H1 (cell line): ENCODE measurements around the gene CD48. TPM values are rescaled to one million over a fixed set of nuclear protein-coding genes. Genes with fewer than 3 reads are reported as not detected.
"Not testable (repeated sequence)": the region's sequence is repeated elsewhere in the genome, so short reads cannot be mapped to it uniquely, and the experiment has no call there.

Source experiments
- CTCF ChIA-PET: fragments of 300-600 bp; sonication (Branson Sonifier 250); formaldehyde crosslinking; loops from one replicate; lab custom pipeline; 2021; ENCODE audit not compliant: partially characterized antibody; lab: Charles Lee
- POLR2A ChIA-PET: fragments of 300-600 bp; sonication (Branson Sonifier 250); formaldehyde crosslinking; loops from one replicate; lab custom pipeline; 2021; ENCODE audit warnings: inconsistent platforms; ENCODE audit not compliant: partially characterized antibody; lab: Charles Lee
- DNase-seq, 2 experiments: peaks; one replicate each; pipeline versions ENCODE4 v3.0.0 to v3.0.0-alpha.2; 2010 to 2022; ENCODE audit warnings: low spot score in 2 of 2, low read depth in 1 of 2, mixed read lengths in 1 of 2
- FAIRE-seq: peaks from 2 replicates; lab custom pipeline; 2011; peaks lifted over from hg19 to GRCh38; lab: Jason Lieb, UNC
- H2AFZ ChIP-seq: 2 replicates; pipeline ENCODE4 v1.8.1; 2012; ENCODE audit warnings: low read length, inconsistent platforms
- H2AK5ac ChIP-seq: 2 replicates; pipeline ENCODE4 v1.6.1; 2013; ENCODE audit warnings: low read depth, low read length
- H2BK120ac ChIP-seq: replicated peaks from 2 replicates; pipeline ENCODE3; 2013; ENCODE audit warnings: low read depth, low read length, inconsistent platforms
- H2BK12ac ChIP-seq: 2 replicates; pipeline ENCODE4 v1.6.1; 2013; ENCODE audit warnings: low read depth, low read length
- H2BK15ac ChIP-seq: 2 replicates; pipeline ENCODE4 v1.6.1; 2013; ENCODE audit warnings: low read length
- H2BK20ac ChIP-seq: 2 replicates; pipeline ENCODE4 v1.6.1; 2013; ENCODE audit warnings: low read length
- H2BK5ac ChIP-seq: 2 replicates; pipeline ENCODE4 v1.6.1; 2013; ENCODE audit warnings: low read depth, low read length
- H3K14ac ChIP-seq: 2 replicates; pipeline ENCODE4 v1.6.1; 2013; ENCODE audit warnings: inconsistent platforms; ENCODE audit not compliant: insufficient read length
- H3K18ac ChIP-seq: 2 replicates; pipeline ENCODE4 v1.6.1; 2013; ENCODE audit warnings: low read length; ENCODE audit errors: extremely low read depth
- H3K23ac ChIP-seq: 2 replicates; pipeline ENCODE4 v1.6.1; 2013; ENCODE audit warnings: inconsistent platforms; ENCODE audit not compliant: insufficient read length
- H3K23me2 ChIP-seq: 2 replicates; pipeline ENCODE4 v1.6.1; 2013; ENCODE audit warnings: low read depth, low read length
- H3K27ac ChIP-seq: 2 replicates; pipeline ENCODE4 v1.6.1; 2011; ENCODE audit warnings: low read depth, low read length, inconsistent platforms
- H3K27me3 ChIP-seq, 4 experiments: replicated peaks in 1 of 4; 1 replicate in 1 of 4; 2 replicates in 3 of 4; pipeline versions ENCODE4 v1.6.1 to v1.8.1; 2011 to 2013; ENCODE audit warnings: low read length in 3 of 4, mild to moderate bottlenecking in 3 of 4, inconsistent platforms in 2 of 4, mixed read lengths in 2 of 4, moderate library complexity in 1 of 4; ENCODE audit not compliant: control insufficient read depth in 3 of 4, insufficient read depth in 3 of 4; ENCODE audit errors: extremely low read depth in 1 of 4
- H3K36me3 ChIP-seq, 4 experiments: 2 replicates each; pipeline versions ENCODE4 v1.6.1 to v1.8.1; 2011 to 2013; ENCODE audit warnings: mild to moderate bottlenecking in 4 of 4, low read length in 3 of 4, moderate library complexity in 2 of 4, control low read depth in 1 of 4, inconsistent platforms in 1 of 4; ENCODE audit not compliant: insufficient read depth in 4 of 4, control insufficient read depth in 2 of 4
- H3K4ac ChIP-seq: replicated peaks from 2 replicates; pipeline ENCODE3; 2013; ENCODE audit warnings: low read length, low read depth, mixed read lengths, inconsistent platforms; ENCODE audit not compliant: insufficient read length
- H3K4me1 ChIP-seq, 4 experiments: replicated peaks in 1 of 4; 1 replicate in 1 of 4; 2 replicates in 3 of 4; pipeline versions ENCODE4 v1.6.1 to v1.8.1; 2011 to 2013; ENCODE audit warnings: low read length in 3 of 4, inconsistent platforms in 2 of 4, mixed read lengths in 1 of 4; ENCODE audit not compliant: insufficient read depth in 4 of 4, control insufficient read depth in 3 of 4
- H3K4me2 ChIP-seq, 2 experiments: 2 replicates each; pipeline versions ENCODE4 v1.6.1 to v1.8.1; 2011 to 2013; ENCODE audit warnings: low read depth in 2 of 2, low read length in 2 of 2, control low read depth in 1 of 2, inconsistent platforms in 1 of 2, mild to moderate bottlenecking in 1 of 2; ENCODE audit not compliant: insufficient read depth in 1 of 2
- H3K4me3 ChIP-seq, 4 experiments: fragments of 200-600, 300-600 bp in 1 of 4; sonication (generic), shearing (Covaris generic), sonication (Bioruptor Twin) in 1 of 4; 2 replicates each; pipeline versions ENCODE4 v1.5.1 to v1.8.1; 2011 to 2016; ENCODE audit warnings: low read length in 4 of 4, low read depth in 3 of 4, control low read depth in 2 of 4, inconsistent platforms in 2 of 4, mild to moderate bottlenecking in 2 of 4, mixed read lengths in 1 of 4, moderate library complexity in 1 of 4; ENCODE audit not compliant: insufficient read depth in 2 of 4; ENCODE audit errors: extremely low read depth in 1 of 4
- H3K56ac ChIP-seq: replicated peaks from 2 replicates; pipeline ENCODE3; 2013; ENCODE audit warnings: low read depth, mild to moderate bottlenecking, mixed read lengths, low read length, inconsistent platforms; ENCODE audit not compliant: insufficient read length
- H3K79me1 ChIP-seq: 2 replicates; pipeline ENCODE4 v1.6.1; 2013; ENCODE audit warnings: low read depth, low read length, control low read depth
- H3K79me2 ChIP-seq, 2 experiments: 2 replicates each; pipeline versions ENCODE4 v1.6.1 to v1.8.1; 2012 to 2013; ENCODE audit warnings: low read length in 2 of 2, mild to moderate bottlenecking in 2 of 2, inconsistent platforms in 1 of 2; ENCODE audit not compliant: insufficient read depth in 2 of 2, control insufficient read depth in 1 of 2
- H3K9ac ChIP-seq, 4 experiments: replicated peaks in 1 of 4; 1 replicate in 1 of 4; 2 replicates in 3 of 4; pipeline versions ENCODE4 v1.6.1 to v1.8.1; 2011 to 2013; ENCODE audit warnings: low read depth in 3 of 4, low read length in 3 of 4, control low read depth in 2 of 4, mild to moderate bottlenecking in 2 of 4, moderate library complexity in 2 of 4, inconsistent platforms in 1 of 4; ENCODE audit errors: extremely low read depth in 1 of 4
- H3K9me3 ChIP-seq, 2 experiments: 2 replicates each; pipeline versions ENCODE4 v1.6.1 to v1.8.1; 2012 to 2013; ENCODE audit warnings: mild to moderate bottlenecking in 2 of 2, moderate library complexity in 2 of 2, control low read depth in 1 of 2, inconsistent platforms in 1 of 2, low read depth in 1 of 2, low read length in 1 of 2, mixed read lengths in 1 of 2; ENCODE audit not compliant: insufficient read depth in 2 of 2
- H4K20me1 ChIP-seq, 2 experiments: replicated peaks in 1 of 2; 2 replicates each; pipeline versions ENCODE3 to v1.8.1; 2011 to 2013; ENCODE audit warnings: inconsistent platforms in 2 of 2, low read length in 2 of 2, mild to moderate bottlenecking in 1 of 2; ENCODE audit not compliant: insufficient read depth in 2 of 2, control insufficient read depth in 1 of 2
- H4K5ac ChIP-seq: 2 replicates; pipeline ENCODE4 v1.6.1; 2013; ENCODE audit warnings: low read length, low read depth, mixed read lengths, inconsistent platforms; ENCODE audit not compliant: insufficient read length
- H4K8ac ChIP-seq: 2 replicates; pipeline ENCODE4 v1.8.0; 2013; ENCODE audit warnings: mild to moderate bottlenecking, moderate library complexity, low read length, inconsistent platforms; ENCODE audit not compliant: insufficient read depth; ENCODE audit errors: extremely low read depth
- H4K91ac ChIP-seq: replicated peaks from 2 replicates; pipeline ENCODE3; 2013; ENCODE audit warnings: low read length, mixed read lengths, inconsistent platforms; ENCODE audit not compliant: insufficient read length
- KDM4A ChIP-seq: IDR thresholded peaks from one replicate; pipeline ENCODE4 v1.7.1; 2012; ENCODE audit warnings: low read depth, mild to moderate bottlenecking, moderate library complexity, low read length, inconsistent platforms; ENCODE audit not compliant: severe bottlenecking
- KDM5A ChIP-seq: fragments of 200-600 bp; IDR thresholded peaks from 2 replicates; pipeline ENCODE4 v1.7.1; 2012; ENCODE audit warnings: mild to moderate bottlenecking, low read length, inconsistent platforms, mixed read lengths
- ZNF274 ChIP-seq: IDR thresholded peaks from 2 replicates; pipeline ENCODE4 v1.7.0; 2012; ENCODE audit warnings: low read length, borderline replicate concordance; ENCODE audit errors: extremely low read depth
- WGBS, 2 experiments: shearing (Covaris generic) in 1 of 2; methylation state at CpG; one replicate each; pipeline versions ENCODE4 v1.1.6 to v1.1.7; 2013 to 2015; ENCODE audit warnings: low lambda C conversion rate in 2 of 2, mixed read lengths in 2 of 2, inconsistent platforms in 1 of 2, low coverage in 1 of 2, missing lambda C conversion rate in 1 of 2; ENCODE audit not compliant: insufficient replicate concordance in 2 of 2, insufficient coverage in 1 of 2, insufficient read length in 1 of 2; ENCODE audit errors: extremely low coverage in 1 of 2, missing lambda C conversion rate in 1 of 2; 5-methylcytosine and 5-hydroxymethylcytosine counted together
- polyA plus RNA-seq, 7 experiments: library from polyadenylated mRNA; depleted of rRNA in 3 of 7; stranded (reverse) in 5 of 7; unstranded in 2 of 7; fragments of >200 nt in 5 of 7; fragments of 200-250 nt in 2 of 7; gene quantifications; 1 replicate in 5 of 7; 2 replicates in 1 of 7; 4 replicates in 1 of 7; pipeline versions ENCODE4 v1.2.1 to v1.2.3, GENCODE V29; 2011 to 2013; ENCODE audit warnings: missing spikeins in 2 of 7, mixed read lengths in 2 of 7
- total RNA-seq: library from RNA; stranded (reverse); fragmentation: NEBNext Ultra II Directional; extraction: Animal tissue kit (Norgen Biotek cat#: 25700); gene quantifications from 2 replicates; pipeline ENCODE4 v1.2.1, GENCODE V29; 2021

The CD48 gene
- total and polyA plus RNA-seq, 2 of the 8 experiments (the other 6 are each of a cell fraction or from before 2014, with no cell fraction given): 0.08 TPM; not detected in 1

- TF ChIP-seq KDM5A: no peak
- TF ChIP-seq ZNF274: no peak
- no peak for TF ChIP-seq KDM4A
These were observed 20.4 kb upstream of the CD48 start (continued) for GRCh38 chr1:160731990-160732389.

- H2BK12ac ChIP-seq, H4K8ac ChIP-seq, H3K79me2 ChIP-seq, H3K56ac ChIP-seq, POLR2A ChIA-PET, H2BK15ac ChIP-seq, H3K4ac ChIP-seq, DNase-seq, H4K20me1 ChIP-seq, H2BK120ac ChIP-seq, H2BK5ac ChIP-seq, H3K14ac ChIP-seq, H3K4me2 ChIP-seq, H2AFZ ChIP-seq, H3K4me1 ChIP-seq, H3K4me3 ChIP-seq, H2AK5ac ChIP-seq, H4K91ac ChIP-seq, H3K9me3 ChIP-seq, H3K79me1 ChIP-seq, H3K36me3 ChIP-seq, H3K18ac ChIP-seq, H3K27ac ChIP-seq, FAIRE-seq, H3K27me3 ChIP-seq, H3K23me2 ChIP-seq, H3K23ac ChIP-seq, H2BK20ac ChIP-seq, H3K9ac ChIP-seq, H4K5ac ChIP-seq: not testable (repeated sequence)
- CTCF ChIA-PET: interaction anchor here (1.8 kb wide), 2 partner anchors 9 to 46 kb away, joined by 4 to 7 read pairs; no protein-coding TSS in a partner anchor
- 64% methylated on average over 2 of the region's 2 CpGs; no CpG with 5 or more reads in 1 of the 2 experiments for WGBS, 2 experiments
These were observed 19.9 kb upstream of the CD48 start for GRCh38 chr1:160731564-160731963.
